ENCODE results near the gene KREMEN1.

Gene KREMEN1

DNA sequence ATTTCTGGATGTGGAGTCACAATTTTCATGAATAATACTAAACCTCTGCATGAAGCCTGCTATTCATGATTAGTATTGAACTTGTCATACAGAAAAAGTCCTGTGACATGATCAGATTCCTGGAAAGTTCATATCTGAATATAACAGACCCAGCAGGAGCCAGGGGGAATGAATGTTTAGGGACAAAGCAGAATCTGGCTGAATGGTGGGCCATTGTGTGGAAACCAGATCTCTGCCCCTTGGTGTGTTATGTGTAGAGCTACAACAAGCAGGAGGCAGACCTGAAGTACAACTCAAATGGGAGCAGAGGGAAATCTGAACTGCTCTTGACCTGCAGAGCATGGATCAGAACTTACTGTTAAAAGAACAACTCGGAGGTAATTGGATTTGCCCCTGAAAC, 30.3 kb downstream of the KREMEN1 start:
- TF ChIP-seq, protein P1, sequence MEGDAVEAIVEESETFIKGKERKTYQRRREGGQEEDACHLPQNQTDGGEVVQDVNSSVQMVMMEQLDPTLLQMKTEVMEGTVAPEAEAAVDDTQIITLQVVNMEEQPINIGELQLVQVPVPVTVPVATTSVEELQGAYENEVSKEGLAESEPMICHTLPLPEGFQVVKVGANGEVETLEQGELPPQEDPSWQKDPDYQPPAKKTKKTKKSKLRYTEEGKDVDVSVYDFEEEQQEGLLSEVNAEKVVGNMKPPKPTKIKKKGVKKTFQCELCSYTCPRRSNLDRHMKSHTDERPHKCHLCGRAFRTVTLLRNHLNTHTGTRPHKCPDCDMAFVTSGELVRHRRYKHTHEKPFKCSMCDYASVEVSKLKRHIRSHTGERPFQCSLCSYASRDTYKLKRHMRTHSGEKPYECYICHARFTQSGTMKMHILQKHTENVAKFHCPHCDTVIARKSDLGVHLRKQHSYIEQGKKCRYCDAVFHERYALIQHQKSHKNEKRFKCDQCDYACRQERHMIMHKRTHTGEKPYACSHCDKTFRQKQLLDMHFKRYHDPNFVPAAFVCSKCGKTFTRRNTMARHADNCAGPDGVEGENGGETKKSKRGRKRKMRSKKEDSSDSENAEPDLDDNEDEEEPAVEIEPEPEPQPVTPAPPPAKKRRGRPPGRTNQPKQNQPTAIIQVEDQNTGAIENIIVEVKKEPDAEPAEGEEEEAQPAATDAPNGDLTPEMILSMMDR (IDR thresholded peaks at IDR 0.05; ENCODE audit: insufficient read depth, low read length, missing control alignments), result no peak
- CTCF ChIA-PET, result interaction anchor here (1.5 kb wide), 1 partner anchor 9 kb away, joined by 3 read pairs; no protein-coding TSS in a partner anchor
- no peak overlapping the region for H3K4me3 ChIP-seq (ENCODE audit: low read depth, low read length)
- DNase-seq (ENCODE audit: low read depth, low spot score), result no peak
- POLR2A ChIA-PET, result no interaction called here

DNA sequence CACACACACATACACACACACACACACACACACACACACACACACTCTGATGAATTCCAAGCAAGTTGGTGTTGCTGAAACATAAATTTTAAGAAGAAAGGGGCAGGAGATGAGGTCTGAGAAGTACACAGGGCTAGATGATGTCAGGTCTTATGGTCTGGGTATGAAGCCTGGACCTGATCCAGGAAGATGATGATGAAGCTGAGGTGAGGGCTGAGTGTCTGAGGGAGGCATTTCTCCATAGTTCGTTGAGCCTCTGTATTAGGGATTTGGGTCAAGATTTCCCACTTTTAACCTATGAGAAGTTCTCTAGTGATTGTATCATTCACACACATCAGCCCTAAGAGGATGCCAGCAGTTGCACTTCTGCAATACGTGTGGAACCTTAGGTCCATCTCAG, 32.6 kb downstream of the KREMEN1 start:
- DNase-seq (ENCODE audit: low read depth, low spot score), result no peak
- TF ChIP-seq, protein P1 (IDR thresholded peaks at IDR 0.05; ENCODE audit: insufficient read depth, low read length, missing control alignments), result no peak
- CTCF ChIA-PET, result no interaction called here
- POLR2A ChIA-PET, result no interaction called here
- no peak overlapping the region for H3K4me3 ChIP-seq (ENCODE audit: low read depth, low read length)

DNA sequence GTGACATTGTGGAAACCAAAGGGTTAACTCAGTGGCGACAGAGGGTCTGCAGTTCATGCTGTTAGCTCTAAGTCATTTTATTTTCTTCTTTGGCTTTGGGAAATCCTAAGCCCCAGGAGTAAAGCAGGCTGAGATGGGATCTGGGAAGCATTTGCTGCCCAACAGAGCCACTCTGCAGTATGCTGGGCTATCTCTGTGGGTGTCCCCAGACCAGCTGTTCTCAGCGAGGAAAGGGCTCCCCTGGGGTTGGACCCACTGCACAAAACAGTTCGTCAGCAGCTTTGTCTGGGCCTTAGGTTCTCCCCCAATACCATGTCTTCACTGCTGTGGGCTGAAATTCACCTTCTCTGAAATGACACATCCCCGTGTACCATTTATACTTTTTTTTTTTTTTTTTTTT, 34.0 kb downstream of the KREMEN1 start:
- CTCF ChIA-PET, result no interaction called here
- no peak overlapping the region for H3K4me3 ChIP-seq (ENCODE audit: low read depth, low read length)
- TF ChIP-seq, protein P1 (IDR thresholded peaks at IDR 0.05; ENCODE audit: insufficient read depth, low read length, missing control alignments), result no peak
- no peak for DNase-seq (ENCODE audit: low read depth, low spot score)
- POLR2A ChIA-PET, result no interaction called here

DNA sequence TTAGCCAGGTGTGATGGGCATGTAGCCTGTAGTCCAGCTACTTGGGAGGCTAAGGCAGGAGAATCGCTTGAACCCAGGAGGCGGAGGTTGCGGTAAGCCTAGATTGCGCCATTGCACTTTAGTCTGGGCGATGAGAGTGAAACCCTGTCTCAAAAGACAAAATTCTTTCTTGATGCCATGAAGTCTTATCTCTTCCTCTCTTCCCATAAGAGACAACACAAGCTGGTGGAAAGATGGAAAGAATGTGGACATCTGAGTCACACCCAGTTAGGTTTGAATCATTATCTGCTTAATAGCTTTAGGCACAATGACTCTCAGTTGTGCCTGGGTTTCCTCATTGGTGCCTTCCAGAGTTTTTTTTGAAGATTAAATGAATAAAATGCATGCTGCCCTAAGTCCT, 35.3 kb downstream of the KREMEN1 start:
- ChIA-PET CTCF (no interaction called here), POLR2A (no interaction called here)
- TF ChIP-seq, protein P1 (IDR thresholded peaks at IDR 0.05; ENCODE audit: insufficient read depth, low read length, missing control alignments), result no peak
- no peak for DNase-seq (ENCODE audit: low read depth, low spot score)
- H3K4me3 ChIP-seq (ENCODE audit: low read depth, low read length), result no peak overlapping the region

DNA sequence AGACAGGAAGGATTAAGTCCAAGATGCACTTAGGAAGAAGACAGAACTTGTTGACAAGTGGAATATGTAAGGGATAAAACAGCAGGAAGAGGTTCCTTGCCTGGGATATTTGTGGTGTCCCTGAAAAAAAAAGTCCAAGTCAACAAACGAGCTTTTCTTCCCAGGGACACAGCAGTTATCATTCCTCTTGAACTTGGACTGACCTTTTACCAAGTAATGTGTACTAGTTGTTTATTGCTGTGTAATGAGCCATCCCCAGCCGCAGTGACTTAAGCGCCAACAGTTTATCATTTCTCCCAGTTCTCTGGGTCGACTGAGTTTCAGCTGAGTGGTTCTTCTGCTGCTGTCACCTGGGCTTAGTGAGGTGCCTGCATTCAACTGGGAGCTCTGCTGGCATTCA, 37.0 kb downstream of the KREMEN1 start:
- no peak overlapping the region for H3K4me3 ChIP-seq (ENCODE audit: low read depth, low read length)
- DNase-seq (ENCODE audit: low read depth, low spot score), result no peak
- POLR2A ChIA-PET, result no interaction called here
- CTCF ChIA-PET, result interaction anchor here (1.6 kb wide), 1 partner anchor 136 kb away, joined by 3 read pairs; no protein-coding TSS in a partner anchor
- TF ChIP-seq, protein P1 (IDR thresholded peaks at IDR 0.05; ENCODE audit: insufficient read depth, low read length, missing control alignments), result no peak

DNA sequence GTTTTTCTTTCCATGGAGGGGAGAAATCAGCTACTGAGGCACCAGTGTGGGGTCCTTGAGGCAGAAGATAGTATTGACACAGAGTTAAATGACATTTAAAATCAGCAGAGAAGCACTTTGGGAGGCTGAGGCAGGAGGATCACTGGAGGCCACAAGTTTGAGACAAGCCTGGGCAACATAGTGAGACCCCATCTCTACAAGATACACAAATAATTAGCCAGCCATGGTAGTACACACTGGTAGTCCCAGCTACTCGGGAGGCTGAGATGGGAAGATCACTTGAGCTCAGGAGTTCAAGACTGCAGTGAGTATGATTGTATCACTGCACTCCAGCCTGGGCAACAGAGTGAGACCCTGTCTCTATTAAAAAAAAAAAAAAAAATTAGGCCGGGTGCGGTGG, 38.1 kb downstream of the KREMEN1 start:
- no peak for DNase-seq (ENCODE audit: low read depth, low spot score)
- TF ChIP-seq, protein P1 (IDR thresholded peaks at IDR 0.05; ENCODE audit: insufficient read depth, low read length, missing control alignments), result no peak
- CTCF ChIA-PET, result interaction anchor here (1.1 to 1.6 kb wide), 3 partner anchors 18 to 135 kb away, joined by 3 read pairs; no protein-coding TSS in a partner anchor
- POLR2A ChIA-PET, result no interaction called here
- H3K4me3 ChIP-seq (ENCODE audit: low read depth, low read length), result no peak overlapping the region
